HepG2 (cell line): Measurements from ENCODE around the gene UBTD1. TPM values are rescaled to one million over a fixed set of nuclear protein-coding genes. Genes with fewer than 3 reads are reported as not detected.
A peak's percentile ranks its signal among the peaks of the same experiment; 100 is the strongest.

Experiments
- BCLAF1 ChIP-seq: fragments of 450-650 bp; IDR thresholded peaks from 2 replicates; pipeline ENCODE4 v1.6.1; 2017; ENCODE audit warnings: mild to moderate bottlenecking
- MYC ChIP-seq: sonication (generic); formaldehyde crosslinking; IDR thresholded peaks from 2 replicates; pipeline ENCODE4 v1.9.0; 2021; ENCODE audit warnings: missing genetic modification reagents, borderline replicate concordance
- PLSCR1 ChIP-seq: sonication (generic); formaldehyde crosslinking; IDR thresholded peaks from 2 replicates; pipeline ENCODE4 v1.5.0; 2020; ENCODE audit warnings: missing genetic modification reagents, mild to moderate bottlenecking, borderline replicate concordance
- ZBTB21 ChIP-seq: sonication (generic); formaldehyde crosslinking; IDR thresholded peaks from 2 replicates; pipeline ENCODE4 v1.4.0; 2020; ENCODE audit warnings: missing genetic modification reagents
- ZNF10 ChIP-seq: sonication (generic); formaldehyde crosslinking; IDR thresholded peaks from 2 replicates; pipeline ENCODE4 v1.4.0; 2020; ENCODE audit warnings: mild to moderate bottlenecking, low read depth, missing genetic modification reagents, borderline replicate concordance
- ZNF274 ChIP-seq: sonication (generic); formaldehyde crosslinking; IDR thresholded peaks from 2 replicates; pipeline ENCODE4 v1.5.1; 2020; ENCODE audit warnings: mild to moderate bottlenecking, missing genetic modification reagents
- ZNF282 ChIP-seq: fragments of 450-650 bp; IDR thresholded peaks from 2 replicates; pipeline ENCODE4 v1.6.1; 2018; ENCODE audit not compliant: partially characterized antibody
- ZNF496 ChIP-seq: sonication (generic); formaldehyde crosslinking; IDR thresholded peaks from 2 replicates; pipeline ENCODE4 v1.8.1; 2023; ENCODE audit warnings: mild to moderate bottlenecking, moderate library complexity, missing genetic modification reagents; ENCODE audit not compliant: insufficient replicate concordance
- ZNF678 ChIP-seq: sonication (generic); formaldehyde crosslinking; IDR thresholded peaks from 2 replicates; pipeline ENCODE4 v1.4.0; 2020; ENCODE audit warnings: mild to moderate bottlenecking, missing genetic modification reagents
- ZNF773 ChIP-seq: sonication (generic); formaldehyde crosslinking; IDR thresholded peaks from 2 replicates; pipeline ENCODE4 v1.4.0; 2020; ENCODE audit warnings: missing genetic modification reagents, borderline replicate concordance
- ZNF790 ChIP-seq: sonication (generic); formaldehyde crosslinking; IDR thresholded peaks from 2 replicates; pipeline ENCODE4 v1.8.0; 2022; ENCODE audit warnings: missing genetic modification reagents, mild to moderate bottlenecking, borderline replicate concordance
- ZNF841 ChIP-seq: sonication (generic); formaldehyde crosslinking; IDR thresholded peaks from 2 replicates; pipeline ENCODE4 v1.8.1; 2023; ENCODE audit warnings: missing genetic modification reagents, borderline replicate concordance
- polyA plus RNA-seq, 8 experiments: library from polyadenylated mRNA; depleted of rRNA in 3 of 8; stranded (reverse) in 7 of 8; unstranded in 1 of 8; fragments of >200 nt; fragmentation: Illumina TruSeq in 4 of 8; extraction: Trizol in 4 of 8; gene quantifications; 2 replicates each; pipeline versions ENCODE4 v1.2.1 to v1.2.3, GENCODE V29; 2011 to 2016; ENCODE audit warnings: low read depth in 4 of 8, missing spikeins in 1 of 8, mixed read lengths in 1 of 8; ENCODE audit not compliant: insufficient read depth in 1 of 8
- total RNA-seq, 5 experiments: library from RNA; depleted of rRNA; stranded (reverse); fragments of >200 nt; fragmentation: Illumina TruSeq; extraction: Trizol; gene quantifications; 2 replicates each; pipeline ENCODE4 v1.2.3, GENCODE V29; 2016; ENCODE audit warnings: low read depth in 1 of 5
- TF ChIP-seq, protein P1 (sequence below): sonication (generic); formaldehyde crosslinking; IDR thresholded peaks from 2 replicates; pipeline ENCODE4 v1.4.0; 2020; ENCODE audit warnings: missing genetic modification reagents, mild to moderate bottlenecking, borderline replicate concordance
- TF ChIP-seq, protein P2 (sequence below): sonication (generic); formaldehyde crosslinking; IDR thresholded peaks from 2 replicates; pipeline ENCODE4 v1.8.1; 2023; ENCODE audit warnings: mild to moderate bottlenecking, inconsistent platforms, moderate library complexity, missing genetic modification reagents, borderline replicate concordance
- TF ChIP-seq, protein P3 (sequence below): sonication (generic); formaldehyde crosslinking; IDR thresholded peaks from 2 replicates; pipeline ENCODE4 v1.4.0; 2020; ENCODE audit warnings: missing genetic modification reagents, borderline replicate concordance

The UBTD1 gene
- total and polyA plus RNA-seq, 2 of the 13 experiments (the other 11 are each of a cell fraction or from before 2014, with no cell fraction given) = 7.9 to 10.0 TPM

- TF ChIP-seq, protein P1, sequence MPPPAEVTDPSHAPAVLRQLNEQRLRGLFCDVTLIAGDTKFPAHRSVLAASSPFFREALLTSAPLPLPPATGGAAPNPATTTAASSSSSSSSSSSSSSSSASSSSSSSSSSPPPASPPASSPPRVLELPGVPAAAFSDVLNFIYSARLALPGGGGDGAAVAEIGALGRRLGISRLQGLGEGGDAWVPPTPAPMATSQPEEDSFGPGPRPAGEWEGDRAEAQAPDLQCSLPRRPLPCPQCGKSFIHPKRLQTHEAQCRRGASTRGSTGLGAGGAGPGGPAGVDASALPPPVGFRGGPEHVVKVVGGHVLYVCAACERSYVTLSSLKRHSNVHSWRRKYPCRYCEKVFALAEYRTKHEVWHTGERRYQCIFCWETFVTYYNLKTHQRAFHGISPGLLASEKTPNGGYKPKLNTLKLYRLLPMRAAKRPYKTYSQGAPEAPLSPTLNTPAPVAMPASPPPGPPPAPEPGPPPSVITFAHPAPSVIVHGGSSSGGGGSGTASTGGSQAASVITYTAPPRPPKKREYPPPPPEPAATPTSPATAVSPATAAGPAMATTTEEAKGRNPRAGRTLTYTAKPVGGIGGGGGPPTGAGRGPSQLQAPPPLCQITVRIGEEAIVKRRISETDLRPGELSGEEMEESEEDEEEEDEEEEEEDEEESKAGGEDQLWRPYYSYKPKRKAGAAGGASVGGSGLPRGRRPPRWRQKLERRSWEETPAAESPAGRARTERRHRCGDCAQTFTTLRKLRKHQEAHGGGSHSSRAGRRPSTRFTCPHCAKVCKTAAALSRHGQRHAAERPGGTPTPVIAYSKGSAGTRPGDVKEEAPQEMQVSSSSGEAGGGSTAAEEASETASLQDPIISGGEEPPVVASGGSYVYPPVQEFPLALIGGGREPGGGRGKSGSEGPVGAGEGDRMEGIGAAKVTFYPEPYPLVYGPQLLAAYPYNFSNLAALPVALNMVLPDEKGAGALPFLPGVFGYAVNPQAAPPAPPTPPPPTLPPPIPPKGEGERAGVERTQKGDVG (CRISPR knock-in tag) = no peak
- TF ChIP-seq ZNF773 (CRISPR knock-in tag) (no peak), ZNF282 (no peak), ZNF496 (CRISPR knock-in tag) (no peak), ZNF841 (CRISPR knock-in tag) (peak; percentile 50; the same call in 1 of the 2 replicates), ZNF790 (CRISPR knock-in tag) (no peak), PLSCR1 (CRISPR knock-in tag) (no peak), ZNF678 (CRISPR knock-in tag) (no peak), ZNF274 (CRISPR knock-in tag) (peak; percentile 86; the same call in 1 of the 2 replicates), MYC (CRISPR knock-in tag) (peak; percentile 17; the same call in 1 of the 2 replicates), ZBTB21 (CRISPR knock-in tag) (0 out of 2 replicates have a peak, but pooled peaks have one; percentile 14), BCLAF1 (no peak), ZNF10 (CRISPR knock-in tag) (no peak)
- TF ChIP-seq, protein P2, sequence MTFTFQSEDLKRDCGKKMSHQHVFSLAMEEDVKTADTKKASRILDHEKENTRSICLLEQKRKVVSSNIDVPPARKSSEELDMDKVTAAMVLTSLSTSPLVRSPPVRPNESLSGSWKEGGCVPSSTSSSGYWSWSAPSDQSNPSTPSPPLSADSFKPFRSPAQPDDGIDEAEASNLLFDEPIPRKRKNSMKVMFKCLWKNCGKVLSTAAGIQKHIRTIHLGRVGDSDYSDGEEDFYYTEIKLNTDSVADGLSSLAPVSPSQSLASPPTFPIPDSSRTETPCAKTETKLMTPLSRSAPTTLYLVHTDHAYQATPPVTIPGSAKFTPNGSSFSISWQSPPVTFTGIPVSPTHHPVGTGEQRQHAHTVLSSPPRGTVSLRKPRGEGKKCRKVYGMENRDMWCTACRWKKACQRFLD (CRISPR knock-in tag) = peak; percentile 47; the same call in 1 of the 2 replicates
- TF ChIP-seq, protein P3, sequence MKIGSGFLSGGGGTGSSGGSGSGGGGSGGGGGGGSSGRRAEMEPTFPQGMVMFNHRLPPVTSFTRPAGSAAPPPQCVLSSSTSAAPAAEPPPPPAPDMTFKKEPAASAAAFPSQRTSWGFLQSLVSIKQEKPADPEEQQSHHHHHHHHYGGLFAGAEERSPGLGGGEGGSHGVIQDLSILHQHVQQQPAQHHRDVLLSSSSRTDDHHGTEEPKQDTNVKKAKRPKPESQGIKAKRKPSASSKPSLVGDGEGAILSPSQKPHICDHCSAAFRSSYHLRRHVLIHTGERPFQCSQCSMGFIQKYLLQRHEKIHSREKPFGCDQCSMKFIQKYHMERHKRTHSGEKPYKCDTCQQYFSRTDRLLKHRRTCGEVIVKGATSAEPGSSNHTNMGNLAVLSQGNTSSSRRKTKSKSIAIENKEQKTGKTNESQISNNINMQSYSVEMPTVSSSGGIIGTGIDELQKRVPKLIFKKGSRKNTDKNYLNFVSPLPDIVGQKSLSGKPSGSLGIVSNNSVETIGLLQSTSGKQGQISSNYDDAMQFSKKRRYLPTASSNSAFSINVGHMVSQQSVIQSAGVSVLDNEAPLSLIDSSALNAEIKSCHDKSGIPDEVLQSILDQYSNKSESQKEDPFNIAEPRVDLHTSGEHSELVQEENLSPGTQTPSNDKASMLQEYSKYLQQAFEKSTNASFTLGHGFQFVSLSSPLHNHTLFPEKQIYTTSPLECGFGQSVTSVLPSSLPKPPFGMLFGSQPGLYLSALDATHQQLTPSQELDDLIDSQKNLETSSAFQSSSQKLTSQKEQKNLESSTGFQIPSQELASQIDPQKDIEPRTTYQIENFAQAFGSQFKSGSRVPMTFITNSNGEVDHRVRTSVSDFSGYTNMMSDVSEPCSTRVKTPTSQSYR (CRISPR knock-in tag) = no peak; the same call in 1 of the 2 replicates
Observed at GRCh38 chr10:97498076-97498840, 466 bp upstream of the UBTD1 start, which contains the start of gene MMS19 (continued).
